ES-I3 (cell line): ENCODE measurements around the gene MAGI2.
"Not testable (repeated sequence)": the region's sequence is repeated elsewhere in the genome, so short reads cannot be mapped to it uniquely, and the experiment has no call there.

ENCODE experiments used
- H3K36me3 ChIP-seq: 2 replicates; pipeline ENCODE4 v1.6.1; 2013; ENCODE audit warnings: mild to moderate bottlenecking, low read length, control low read depth, moderate library complexity; ENCODE audit not compliant: insufficient read depth
- H3K4me1 ChIP-seq: 2 replicates; pipeline ENCODE4 v1.6.1; 2013; ENCODE audit warnings: mild to moderate bottlenecking, control low read depth, low read length; ENCODE audit not compliant: insufficient read depth
- H3K9ac ChIP-seq: 2 replicates; pipeline ENCODE4 v1.6.1; 2013; ENCODE audit warnings: low read depth, mild to moderate bottlenecking, low read length, moderate library complexity
- H3K9me3 ChIP-seq: 2 replicates; pipeline ENCODE4 v1.6.1; 2013; ENCODE audit warnings: mild to moderate bottlenecking, low read length, moderate library complexity; ENCODE audit not compliant: control insufficient read depth, insufficient read depth

MAGI2 gene

DNA sequence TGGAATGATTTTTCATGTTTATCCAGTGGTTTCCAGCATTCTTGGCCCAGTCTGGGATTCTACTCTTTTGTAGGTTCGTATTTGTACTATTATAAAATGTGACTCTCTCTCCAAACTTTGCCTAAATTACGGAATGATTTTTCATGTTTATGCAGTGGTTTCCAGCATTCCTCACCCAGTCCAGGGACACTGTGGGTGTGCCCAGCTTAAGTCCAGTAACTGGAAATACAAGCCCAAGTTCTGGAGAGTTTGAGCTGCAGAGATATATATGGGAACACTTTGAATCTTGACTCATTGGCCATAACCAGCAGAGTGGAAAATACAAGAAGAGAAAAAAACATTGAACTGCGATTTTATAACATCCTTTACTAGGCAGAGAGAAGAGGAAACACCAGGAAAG, 5.9 kb upstream of the MAGI2 start:
- no peaks in the 10 kb centered on the region for H3K36me3 ChIP-seq
- H3K4me1 ChIP-seq, result no peaks in the 10 kb centered on the region; the same call in 1 of the 2 replicates
- H3K9ac ChIP-seq, result no peak overlapping the region
- no peaks in the 10 kb centered on the region for H3K9me3 ChIP-seq

GRCh38 chr7:79458796-79459195, 5.3 kb upstream of the MAGI2 start:
- Histone ChIP-seq H3K9me3 (no peaks in the 10 kb centered on the region), H3K9ac (no peak overlapping the region), H3K36me3 (no peaks in the 10 kb centered on the region), H3K4me1 (no peaks in the 10 kb centered on the region; the same call in 1 of the 2 replicates)

GRCh38 chr7:79455173-79455790, 1.8 kb upstream of the MAGI2 start:
- H3K9me3 ChIP-seq, result no peaks in the 10 kb centered on the region
- no peaks in the 10 kb centered on the region for H3K36me3 ChIP-seq
- H3K4me1 ChIP-seq, result no peaks in the 10 kb centered on the region; the same call in 1 of the 2 replicates
- no peak overlapping the region for H3K9ac ChIP-seq

- H3K9me3 ChIP-seq, result no peaks in the 10 kb centered on the region
- H3K36me3 ChIP-seq, result no peaks in the 10 kb centered on the region
- H3K4me1 ChIP-seq, result no peaks in the 10 kb centered on the region; the same call in 1 of the 2 replicates
- peak overlapping the region; percentile 90; the same call in 1 of the 2 replicates for H3K9ac ChIP-seq
These were observed 994 bp upstream of the MAGI2 start for GRCh38 chr7:79454361-79454960.

DNA sequence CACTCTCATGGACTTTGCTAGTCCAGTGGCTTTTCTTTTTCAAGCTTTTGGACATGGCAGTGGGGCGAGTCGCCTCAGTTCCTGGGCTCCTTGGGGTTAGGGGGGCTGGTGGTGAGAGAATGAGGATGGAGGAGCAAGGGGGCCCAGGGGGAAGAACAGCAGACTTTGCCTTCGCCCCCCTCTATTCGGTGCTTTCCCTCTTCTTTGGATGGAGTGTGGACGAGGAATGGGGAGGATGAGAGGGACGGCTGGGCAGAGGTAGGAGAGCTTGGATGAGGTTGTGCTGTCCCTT, 255 bp downstream of the MAGI2 start:
- Histone ChIP-seq H3K36me3 (no peaks in the 10 kb centered on the region), H3K9me3 (no peaks in the 10 kb centered on the region), H3K4me1 (no peaks in the 10 kb centered on the region; the same call in 1 of the 2 replicates), H3K9ac (peak overlapping the region; percentile 90; the same call in 1 of the 2 replicates)

- H3K4me1 ChIP-seq, result no peaks in the 10 kb centered on the region; the same call in 1 of the 2 replicates
- no peaks in the 10 kb centered on the region for H3K9me3 ChIP-seq
- H3K36me3 ChIP-seq, result no peaks in the 10 kb centered on the region
- peak overlapping the region; percentile 90; the same call in 1 of the 2 replicates for H3K9ac ChIP-seq
These were observed 787 bp downstream of the MAGI2 start for GRCh38 chr7:79452495-79453265.

DNA sequence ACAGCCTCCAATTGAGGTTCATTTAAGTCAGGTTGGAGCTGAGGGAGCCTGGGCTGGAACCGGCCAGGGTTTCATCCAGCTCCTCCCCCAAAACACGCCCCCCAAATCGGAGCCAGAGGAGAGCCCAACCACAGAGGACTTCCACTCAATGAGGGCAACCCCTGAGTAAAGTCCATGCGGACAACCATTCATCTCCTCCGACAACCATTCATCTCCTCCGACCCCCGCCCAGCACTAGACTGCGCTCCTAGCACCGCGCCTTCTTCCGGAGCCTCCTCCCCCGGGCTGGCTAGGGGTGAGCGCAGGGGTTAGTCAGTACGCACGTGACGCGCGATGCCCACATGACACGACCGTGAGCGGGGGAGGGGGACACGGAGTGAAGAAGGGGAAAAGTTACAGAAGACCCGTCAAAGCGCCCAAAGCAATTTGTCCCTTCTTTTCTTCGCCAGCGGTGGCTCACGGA, 1.4 kb downstream of the MAGI2 start:
- no peaks in the 10 kb centered on the region for H3K9me3 ChIP-seq
- no peaks in the 10 kb centered on the region; the same call in 1 of the 2 replicates for H3K4me1 ChIP-seq
- no peaks in the 10 kb centered on the region for H3K36me3 ChIP-seq
- H3K9ac ChIP-seq, result peak overlapping the region; percentile 90; the same call in 1 of the 2 replicates

DNA sequence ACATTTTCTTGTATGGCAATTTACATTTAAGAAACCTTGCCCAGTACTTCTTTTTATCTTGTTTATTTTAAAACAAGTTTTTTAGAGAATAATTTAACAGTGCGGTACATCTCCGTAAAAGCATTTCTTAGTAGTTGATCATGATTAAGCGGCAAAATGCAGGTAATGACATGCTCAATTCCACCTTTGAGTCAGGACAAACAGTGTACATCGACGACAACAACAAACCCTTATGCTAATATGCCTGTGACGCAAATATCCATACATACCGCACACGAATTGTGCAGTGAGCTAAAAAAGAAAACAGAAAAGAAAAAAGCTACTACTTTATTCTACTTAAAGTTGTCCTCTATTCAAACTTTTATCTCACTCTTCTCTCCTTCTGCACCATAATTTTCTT, 1.9 kb downstream of the MAGI2 start:
- Histone ChIP-seq H3K9me3 (no peaks in the 10 kb centered on the region), H3K4me1 (no peaks in the 10 kb centered on the region; the same call in 1 of the 2 replicates), H3K9ac (peak overlapping the region; percentile 90; the same call in 1 of the 2 replicates), H3K36me3 (no peaks in the 10 kb centered on the region)

DNA sequence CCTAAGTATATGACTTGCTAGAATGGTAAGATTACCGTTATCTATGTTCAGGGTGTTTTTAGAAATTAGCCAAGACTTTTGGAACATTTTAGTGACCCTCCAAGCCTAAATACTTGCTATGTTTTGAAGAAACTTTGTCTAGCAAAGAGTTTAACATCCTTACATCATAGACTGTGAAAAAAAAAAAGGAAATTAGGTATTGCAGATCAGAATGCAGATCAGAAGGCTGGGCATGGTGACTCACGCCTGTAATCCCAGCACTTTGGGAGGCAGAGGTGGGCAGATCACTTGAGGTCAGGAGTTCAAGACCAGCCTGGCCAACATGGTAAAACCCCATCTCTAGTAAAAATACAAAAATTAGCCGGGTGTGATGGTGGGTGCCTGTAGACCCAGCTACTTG, 10.7 kb downstream of the MAGI2 start:
- H3K9ac ChIP-seq, H3K4me1 ChIP-seq, H3K9me3 ChIP-seq, H3K36me3 ChIP-seq: not testable (repeated sequence)

- Histone ChIP-seq H3K4me1 (no peaks in the 10 kb centered on the region), H3K36me3 (no peaks in the 10 kb centered on the region), H3K9ac (no peak overlapping the region), H3K9me3 (no peaks in the 10 kb centered on the region)
These were observed 17.1 kb downstream of the MAGI2 start for GRCh38 chr7:79436378-79436777.

DNA sequence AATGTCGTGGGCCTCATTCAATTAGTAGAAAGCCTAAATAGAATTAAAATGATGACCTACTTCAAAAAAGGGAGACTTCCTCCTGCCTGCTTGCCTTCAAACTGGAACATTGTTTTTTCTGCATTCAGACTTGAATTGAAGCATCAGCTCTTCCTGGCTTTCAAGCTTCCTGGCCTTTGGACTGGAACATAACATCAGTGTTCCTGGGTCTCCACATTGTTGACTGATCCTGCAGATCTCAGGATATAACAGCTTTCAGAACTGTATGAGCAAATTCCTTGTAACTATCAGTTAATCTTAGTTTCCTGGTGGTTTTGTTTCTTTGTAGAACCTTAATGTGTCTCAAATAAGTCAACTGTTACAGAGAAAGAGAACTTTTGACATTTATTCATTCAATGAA, 18.6 kb downstream of the MAGI2 start:
- H3K4me1 ChIP-seq, result no peaks in the 10 kb centered on the region
- no peaks in the 10 kb centered on the region for H3K36me3 ChIP-seq
- no peaks in the 10 kb centered on the region for H3K9me3 ChIP-seq
- no peak overlapping the region for H3K9ac ChIP-seq

DNA sequence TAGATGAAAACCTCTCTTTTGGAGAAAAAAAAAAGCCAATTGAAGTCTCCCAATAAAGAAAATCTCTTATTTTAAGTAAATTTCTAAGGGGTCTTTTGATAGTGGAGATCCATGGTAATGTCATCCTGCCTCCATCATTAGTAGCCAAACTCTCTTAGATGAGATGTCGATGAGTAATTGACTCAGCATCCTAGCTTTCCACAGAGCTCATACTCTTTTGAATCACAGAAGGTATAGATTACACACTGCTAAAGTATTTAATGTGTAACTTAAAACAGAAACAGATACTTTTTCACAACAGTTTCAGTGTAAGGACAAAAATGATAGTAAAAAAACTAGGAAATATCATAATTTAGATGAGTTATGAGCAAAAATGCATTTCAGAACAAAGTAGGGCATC, 19.4 kb downstream of the MAGI2 start:
- H3K9me3 ChIP-seq, result no peaks in the 10 kb centered on the region
- no peaks in the 10 kb centered on the region for H3K4me1 ChIP-seq
- no peaks in the 10 kb centered on the region for H3K36me3 ChIP-seq
- no peak overlapping the region for H3K9ac ChIP-seq

DNA sequence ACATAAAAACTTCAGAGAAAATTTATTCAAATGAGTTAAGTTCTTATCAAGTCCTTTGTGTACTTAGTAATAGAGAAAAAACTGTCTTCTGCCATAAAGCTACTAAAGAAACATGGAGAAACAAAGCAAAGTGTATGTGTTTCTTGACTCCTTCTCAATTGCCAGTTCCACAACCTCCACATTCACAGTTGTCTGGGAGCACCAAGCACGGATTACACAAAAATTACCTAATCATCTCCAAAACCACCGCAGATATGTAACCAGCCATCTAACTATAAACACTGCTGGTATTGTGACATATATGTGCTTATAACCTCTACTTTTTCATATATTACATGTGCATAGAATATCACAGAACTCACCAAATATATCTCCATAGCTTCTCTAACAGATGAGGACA, 23.1 kb downstream of the MAGI2 start:
- Histone ChIP-seq H3K9me3 (no peaks in the 10 kb centered on the region), H3K9ac (no peak overlapping the region), H3K36me3 (no peaks in the 10 kb centered on the region), H3K4me1 (no peaks in the 10 kb centered on the region)

- H3K9ac ChIP-seq, result no peak overlapping the region
- no peaks in the 10 kb centered on the region for H3K9me3 ChIP-seq
- no peaks in the 10 kb centered on the region for H3K4me1 ChIP-seq
- no peaks in the 10 kb centered on the region for H3K36me3 ChIP-seq
These were observed 27.8 kb downstream of the MAGI2 start for GRCh38 chr7:79425665-79426064.

- H3K36me3 ChIP-seq, result no peaks in the 10 kb centered on the region
- H3K9ac ChIP-seq, result no peak overlapping the region
- no peaks in the 10 kb centered on the region for H3K9me3 ChIP-seq
- H3K4me1 ChIP-seq, result no peaks in the 10 kb centered on the region
These were observed 31.7 kb downstream of the MAGI2 start for GRCh38 chr7:79421751-79422150.
